Measurements from ENCODE around the gene DNAAF1.

DNAAF1 gene

GRCh38 chr16:84141143-84141670, 3.9 kb upstream of the DNAAF1 start (continued):
- TF ChIP-seq ZNF792 (tag by site-specific recombination; IDR thresholded peaks at IDR 0.05) = no peak

GRCh38 chr16:84143081-84143480, 2.0 kb upstream of the DNAAF1 start:
- Histone ChIP-seq H3K4me3 (ENCODE audit: low read depth, low read length) (no peak overlapping the region), H3K27ac (ENCODE audit: extremely low read depth, low read depth, low read length) (no peak overlapping the region), H3K4me1 (ENCODE audit: control insufficient read depth, insufficient read depth, low read length) (peaks cover 7% of the 10 kb centered on the region; the same call in 1 of the 2 replicates), H3K36me3 (ENCODE audit: control insufficient read depth in 2 of 2, insufficient read depth in 1 of 2, low read length in 2 of 2) (no peaks in the 10 kb centered on the region), H3K9me3 (ENCODE audit: control insufficient read depth, insufficient read depth, low read depth, low read length) (no peaks in the 10 kb centered on the region)
- TF ChIP-seq KLF7 (tag by site-specific recombination; IDR thresholded peaks at IDR 0.05; ENCODE audit: borderline replicate concordance) (no peak), ZNF692 (tag by site-specific recombination; IDR thresholded peaks at IDR 0.05) (no peak), SETDB1 (IDR thresholded peaks at IDR 0.05; ENCODE audit: insufficient read length, low read length) (no peak), ZNF146 (tag by site-specific recombination; IDR thresholded peaks at IDR 0.05) (peak; percentile 87), ZNF302 (tag by site-specific recombination; IDR thresholded peaks at IDR 0.05; ENCODE audit: low read depth) (no peak)
- ChIA-PET CTCF (interaction anchor here (1.4 kb wide), 1 partner anchor 78 kb away, joined by 4 read pairs; no protein-coding TSS in a partner anchor), POLR2A (no interaction called here)

GRCh38 chr16:84143784-84144199, 1.3 kb upstream of the DNAAF1 start:
- Histone ChIP-seq H3K4me1 (ENCODE audit: control insufficient read depth, insufficient read depth, low read length) (peaks cover 4% of the 10 kb centered on the region; the same call in 1 of the 2 replicates), H3K36me3 (ENCODE audit: control insufficient read depth in 2 of 2, insufficient read depth in 1 of 2, low read length in 2 of 2) (no peaks in the 10 kb centered on the region), H3K27ac (ENCODE audit: extremely low read depth, low read depth, low read length) (no peak overlapping the region), H3K4me3 (ENCODE audit: low read depth, low read length) (peak overlapping the region; percentile 77), H3K9me3 (ENCODE audit: control insufficient read depth, insufficient read depth, low read depth, low read length) (no peaks in the 10 kb centered on the region)
- ChIA-PET CTCF (interaction anchor here (0.7 to 1.4 kb wide), 2 partner anchors 60 to 78 kb away, joined by 3 to 4 read pairs; no protein-coding TSS in a partner anchor), POLR2A (interaction anchor here (0.9 to 2.7 kb wide), 2 partner anchors 27 to 33 kb away, joined by 5 to 23 read pairs; partner anchors contain the start of gene MBTPS1)
- TF ChIP-seq YY1 (tag by site-specific recombination; IDR thresholded peaks at IDR 0.05) = no peak
- TF ChIP-seq ZNF398 (tag by site-specific recombination; IDR thresholded peaks at IDR 0.05) = peak; percentile 27; the same call in 1 of the 2 replicates

- no peaks in the 10 kb centered on the region for H3K9me3 ChIP-seq (ENCODE audit: control insufficient read depth, insufficient read depth, low read depth, low read length)
- H3K36me3 ChIP-seq (ENCODE audit: control insufficient read depth in 2 of 2, insufficient read depth in 1 of 2, low read length in 2 of 2) = no peaks in the 10 kb centered on the region
- CTCF ChIA-PET = interaction anchor here (0.7 kb wide), 3 partner anchors 40 to 88 kb away, joined by 3 read pairs; no protein-coding TSS in a partner anchor
- POLR2A ChIA-PET = interaction anchor here (0.9 to 2.7 kb wide), 3 partner anchors 28 to 43 kb away, joined by 4 to 23 read pairs (median 5); partner anchors contain the start of genes MBTPS1 and TAF1C
- H3K4me1 ChIP-seq (ENCODE audit: control insufficient read depth, insufficient read depth, low read length) = no peaks in the 10 kb centered on the region
- peak overlapping the region; percentile 77 for H3K4me3 ChIP-seq (ENCODE audit: low read depth, low read length)
- H3K27ac ChIP-seq (ENCODE audit: extremely low read depth, low read depth, low read length) = peak overlapping the region; percentile 34; the same call in 1 of the 2 replicates
- TF ChIP-seq ZFP41 (tag by site-specific recombination; IDR thresholded peaks at IDR 0.05; ENCODE audit: borderline replicate concordance) = no peak
- TF ChIP-seq OVOL3 (tag by site-specific recombination; IDR thresholded peaks at IDR 0.05) = no peak
- no peak for TF ChIP-seq PRDM4 (tag by site-specific recombination; IDR thresholded peaks at IDR 0.05)
- TF ChIP-seq ZNF398 (tag by site-specific recombination; IDR thresholded peaks at IDR 0.05) = peak; percentile 24; the same call in 1 of the 2 replicates
- TF ChIP-seq ZNF335 (tag by site-specific recombination; conservative IDR thresholded peaks at IDR 0.05) = peak; percentile 99
- no peak for TF ChIP-seq RBAK (tag by site-specific recombination; IDR thresholded peaks at IDR 0.05)
- TF ChIP-seq BCL11A (tag by site-specific recombination; IDR thresholded peaks at IDR 0.05; ENCODE audit: low read depth) = no peak
- peak; percentile 69 for TF ChIP-seq ZBTB17 (tag by site-specific recombination; IDR thresholded peaks at IDR 0.05)
- no peak for TF ChIP-seq KLF10 (tag by site-specific recombination; IDR thresholded peaks at IDR 0.05)
- 0 out of 2 replicates have a peak, but pooled peaks have one; percentile 42 for TF ChIP-seq GLIS2 (tag by site-specific recombination; IDR thresholded peaks at IDR 0.05)
- no peak for TF ChIP-seq ATF2 (tag by site-specific recombination; IDR thresholded peaks at IDR 0.05; ENCODE audit: low read depth)
These were observed 774 bp upstream of the DNAAF1 start for GRCh38 chr16:84144209-84144858.
